ENCODE measurements around the gene RNF114.

The RNF114 gene

DNA sequence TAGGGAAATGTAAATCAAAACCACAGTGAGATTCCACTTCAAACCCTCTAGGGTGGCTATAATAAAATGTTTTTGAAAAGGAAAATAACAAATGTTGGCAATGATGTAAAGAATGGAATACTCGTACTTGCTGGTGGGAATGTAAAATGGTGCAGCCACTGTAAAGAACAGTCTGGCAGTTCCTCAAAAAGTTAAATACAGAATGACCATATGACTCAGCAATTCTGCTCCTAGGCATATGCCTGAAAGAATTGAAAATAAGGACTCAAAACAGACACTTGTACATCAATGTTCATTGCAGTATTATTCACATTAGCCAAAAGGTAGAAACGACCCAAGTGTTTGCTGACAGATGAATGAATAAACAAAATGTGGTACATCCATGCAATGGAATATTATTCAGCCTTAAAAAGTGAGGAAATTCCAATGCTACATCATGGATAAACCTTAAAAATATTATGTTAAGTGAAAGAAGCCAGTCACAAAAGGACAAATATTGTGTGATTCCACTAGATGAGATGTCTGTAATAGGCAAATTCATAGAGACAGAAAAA lies 10.2 kb upstream of the RNF114 start:
- no peak for TF ChIP-seq ZFX (IDR thresholded peaks at IDR 0.05)
- H3K27ac ChIP-seq: no peak overlapping the region

DNA sequence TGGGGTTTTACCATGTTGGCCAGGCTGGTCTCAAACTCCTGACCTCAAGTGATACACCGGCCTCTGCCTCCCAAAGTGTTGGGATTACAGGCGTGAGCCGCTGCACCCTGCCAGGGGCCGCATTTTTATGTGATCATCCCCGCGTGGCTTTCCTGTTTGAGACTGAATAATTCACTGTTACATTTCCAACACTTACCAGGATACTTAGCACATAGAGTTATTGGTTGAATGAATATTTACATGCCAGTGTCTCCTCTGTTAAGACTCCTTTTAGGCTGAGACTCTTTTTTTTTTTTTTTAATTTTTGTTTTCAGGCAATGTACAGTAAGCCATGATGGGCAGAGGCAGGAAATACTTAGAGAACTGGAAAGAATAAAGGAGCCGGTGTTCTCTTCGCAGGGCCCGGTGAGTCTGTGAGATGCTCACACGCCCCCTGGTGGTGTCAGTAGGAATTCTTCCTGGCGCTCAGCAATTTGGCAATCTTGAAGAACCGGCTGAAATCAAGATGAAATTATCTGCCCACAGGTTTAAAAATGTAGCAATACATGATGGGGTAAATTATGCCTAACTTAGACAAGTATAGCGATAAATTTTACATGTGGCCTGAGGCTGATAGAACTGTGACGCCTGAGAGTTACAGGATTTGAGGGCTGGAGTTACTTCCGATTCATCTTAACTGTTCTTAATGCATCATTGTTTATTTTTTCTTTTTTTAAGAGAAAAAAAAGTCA lies 7.6 kb upstream of the RNF114 start:
- TF ChIP-seq, protein P1, sequence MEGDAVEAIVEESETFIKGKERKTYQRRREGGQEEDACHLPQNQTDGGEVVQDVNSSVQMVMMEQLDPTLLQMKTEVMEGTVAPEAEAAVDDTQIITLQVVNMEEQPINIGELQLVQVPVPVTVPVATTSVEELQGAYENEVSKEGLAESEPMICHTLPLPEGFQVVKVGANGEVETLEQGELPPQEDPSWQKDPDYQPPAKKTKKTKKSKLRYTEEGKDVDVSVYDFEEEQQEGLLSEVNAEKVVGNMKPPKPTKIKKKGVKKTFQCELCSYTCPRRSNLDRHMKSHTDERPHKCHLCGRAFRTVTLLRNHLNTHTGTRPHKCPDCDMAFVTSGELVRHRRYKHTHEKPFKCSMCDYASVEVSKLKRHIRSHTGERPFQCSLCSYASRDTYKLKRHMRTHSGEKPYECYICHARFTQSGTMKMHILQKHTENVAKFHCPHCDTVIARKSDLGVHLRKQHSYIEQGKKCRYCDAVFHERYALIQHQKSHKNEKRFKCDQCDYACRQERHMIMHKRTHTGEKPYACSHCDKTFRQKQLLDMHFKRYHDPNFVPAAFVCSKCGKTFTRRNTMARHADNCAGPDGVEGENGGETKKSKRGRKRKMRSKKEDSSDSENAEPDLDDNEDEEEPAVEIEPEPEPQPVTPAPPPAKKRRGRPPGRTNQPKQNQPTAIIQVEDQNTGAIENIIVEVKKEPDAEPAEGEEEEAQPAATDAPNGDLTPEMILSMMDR (conservative IDR thresholded peaks at IDR 0.05): peak; percentile 97
- TF ChIP-seq ZFX (IDR thresholded peaks at IDR 0.05): no peak
- H3K27ac ChIP-seq: no peak overlapping the region

GRCh38 chr20:49929142-49929494 lies 7.1 kb upstream of the RNF114 start:
- H3K27ac ChIP-seq: no peak overlapping the region
- TF ChIP-seq, protein P1 (conservative IDR thresholded peaks at IDR 0.05): no peak
- no peak for TF ChIP-seq ZFX (IDR thresholded peaks at IDR 0.05)

GRCh38 chr20:49935746-49936152 lies 448 bp upstream of the RNF114 start:
- peak overlapping the region; percentile 83; the same call in 1 of the 2 replicates for H3K27ac ChIP-seq
- TF ChIP-seq ZFX (IDR thresholded peaks at IDR 0.05): no peak
- TF ChIP-seq, protein P1 (conservative IDR thresholded peaks at IDR 0.05): no peak

DNA sequence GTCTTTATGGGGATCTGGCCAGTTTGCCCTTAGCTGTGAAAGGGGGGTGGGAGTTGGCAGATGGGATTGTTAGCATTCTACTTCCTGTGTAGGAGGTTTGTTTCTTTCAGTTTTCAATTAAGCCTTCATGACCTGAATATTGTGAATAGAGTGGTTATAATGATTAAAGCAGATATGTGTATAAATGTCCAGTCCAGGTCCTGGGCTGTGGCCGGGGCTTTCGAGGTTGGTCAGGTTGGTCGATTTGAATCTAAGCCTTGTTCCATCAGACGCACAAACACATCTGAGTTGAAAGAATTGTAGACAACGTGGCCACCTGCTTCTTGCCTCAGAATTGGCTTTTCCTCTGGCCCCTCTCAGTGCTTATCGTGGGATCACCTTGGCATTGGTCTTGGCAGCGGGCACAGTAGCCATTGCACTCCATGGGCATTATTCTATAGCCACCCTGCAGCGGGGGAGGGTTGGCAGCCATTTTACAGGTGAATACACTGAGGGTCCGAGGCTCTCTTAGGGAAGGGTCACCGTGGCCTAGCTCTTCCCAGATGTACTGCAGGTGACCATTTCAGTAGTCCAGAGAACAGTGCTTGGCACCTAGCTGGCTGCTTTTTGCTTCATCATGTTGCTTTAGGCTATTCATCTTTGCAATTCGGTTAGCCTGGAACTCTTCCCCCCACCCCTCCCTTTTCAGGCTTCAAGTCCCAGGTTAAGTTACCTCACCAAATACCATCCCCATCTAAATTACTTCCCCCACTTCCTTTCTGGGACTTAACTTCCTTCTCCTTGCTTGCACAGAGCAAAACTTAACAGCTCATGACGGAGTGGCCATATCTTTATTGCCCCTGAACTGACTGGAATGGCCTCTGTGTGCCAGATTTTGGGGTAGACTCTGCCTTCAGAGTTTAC lies 1.1 kb downstream of the RNF114 start:
- H3K27ac ChIP-seq: peak overlapping the region; percentile 83

DNA sequence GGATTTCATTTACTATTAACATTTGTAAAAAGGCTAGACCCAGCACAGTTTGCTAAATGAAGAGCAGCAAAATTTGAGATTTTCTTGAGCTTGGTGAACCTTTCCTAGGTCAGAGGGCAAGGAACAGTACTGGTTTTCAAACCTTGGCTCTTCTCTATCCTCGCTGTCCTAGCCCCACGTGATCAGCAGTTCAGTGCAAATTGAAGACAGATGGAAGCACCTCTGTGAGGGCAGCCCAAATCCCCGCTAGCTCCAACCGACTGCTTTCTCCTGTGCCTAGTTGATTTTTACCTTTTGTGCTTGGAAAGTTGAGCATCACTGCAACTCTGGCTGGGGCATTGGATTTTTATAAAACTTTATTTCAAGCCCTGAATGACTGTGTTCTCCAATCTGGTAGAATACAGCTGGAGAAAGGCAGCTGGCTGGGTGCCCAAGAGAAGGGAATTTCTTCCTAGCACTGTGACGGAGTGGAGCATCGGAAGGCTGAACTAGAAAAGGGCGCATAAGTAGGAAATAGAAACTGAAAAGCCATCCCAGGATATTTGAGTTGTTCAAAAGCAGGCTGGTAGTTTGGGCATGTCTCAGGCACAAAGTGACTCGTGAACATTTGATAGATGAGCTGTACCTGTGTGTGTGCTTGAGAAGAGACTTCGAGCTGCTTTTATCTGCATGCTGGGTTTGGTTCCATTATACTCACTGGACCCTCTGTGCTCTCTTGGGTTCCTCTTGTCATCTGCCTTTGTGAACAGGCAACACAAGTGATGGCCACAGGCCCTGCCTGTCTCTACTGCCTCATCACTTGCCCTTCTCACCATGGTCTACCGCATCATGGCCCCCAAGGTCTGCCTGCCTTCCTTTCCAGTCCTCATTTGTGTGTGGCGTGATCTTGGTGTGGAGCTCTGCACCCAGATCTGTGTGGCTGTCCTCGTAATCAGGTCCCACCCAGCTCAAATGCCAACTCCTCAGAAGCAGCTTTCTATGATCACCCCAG lies 2.3 kb downstream of the RNF114 start:
- no peak for TF ChIP-seq ZFX (IDR thresholded peaks at IDR 0.05)
- TF ChIP-seq, protein P1 (conservative IDR thresholded peaks at IDR 0.05): no peak
- no peak overlapping the region for H3K27ac ChIP-seq

More for the DNA sequence above, 1.1 kb downstream of the RNF114 start:
- TF ChIP-seq, protein P1 (conservative IDR thresholded peaks at IDR 0.05): no peak
- TF ChIP-seq ZFX (IDR thresholded peaks at IDR 0.05): no peak

GRCh38 chr20:49941456-49941855 lies 5.3 kb downstream of the RNF114 start:
- TF ChIP-seq ZFX (IDR thresholded peaks at IDR 0.05): no peak
- TF ChIP-seq, protein P1 (conservative IDR thresholded peaks at IDR 0.05): no peak
- no peak overlapping the region for H3K27ac ChIP-seq

Data from C4-2B (cell line).